Mucosa of gallbladder (tissue), 1 donor: ENCODE measurements around the gene TBXAS1. TPM values are rescaled to one million over a fixed set of nuclear protein-coding genes. Genes with fewer than 3 reads are reported as not detected.

Source experiments
- DNase-seq: peaks from one replicate; pipeline ENCODE4 v3.0.0-alpha.2; 2020; ENCODE audit warnings: low spot score
- total RNA-seq: library from RNA; stranded (reverse); gene quantifications from one replicate; pipeline ENCODE4 v1.2.1, GENCODE V29; 2021
- donor health status: DM: no; HTN: no; CAD: no.

TBXAS1 gene
- total RNA-seq: 40.9 TPM

DNA sequence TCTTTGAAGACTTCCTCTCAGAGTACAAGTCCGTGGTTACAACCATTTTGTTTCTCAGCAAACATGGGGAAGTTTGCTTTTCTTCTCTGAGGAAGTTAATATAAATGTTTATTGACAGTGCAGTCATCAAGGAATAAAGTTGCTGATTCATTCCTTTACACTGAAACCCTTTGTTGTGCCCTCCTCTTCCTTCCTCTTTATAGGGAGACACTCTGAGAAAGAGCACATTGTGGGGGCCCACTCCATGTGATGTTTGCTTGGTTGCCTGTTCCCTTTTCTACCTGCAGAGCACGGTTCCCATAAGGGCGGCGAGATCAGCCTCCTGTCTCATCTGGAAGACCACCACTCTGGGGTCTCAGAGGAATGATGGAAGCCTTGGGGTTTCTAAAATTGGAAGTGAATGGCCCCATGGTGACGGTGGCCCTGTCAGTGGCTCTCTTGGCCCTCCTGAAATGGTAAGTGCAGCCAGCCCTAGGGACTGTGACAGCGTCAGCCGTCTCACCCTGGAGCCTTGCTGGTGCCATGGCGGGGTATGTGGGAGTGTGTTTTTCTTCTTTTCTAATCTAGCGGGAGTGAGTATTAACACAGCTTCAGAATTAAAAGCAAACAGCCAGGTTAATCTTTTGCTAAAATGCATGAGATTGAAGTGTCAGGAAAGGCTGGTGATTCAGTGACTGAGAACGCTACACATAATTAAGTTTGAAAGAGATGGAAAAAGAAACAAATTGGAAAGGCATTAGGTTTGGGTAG is at the start of gene TBXAS1:
Gene TBXAS1 (plus strand): TSS at position 240 of the 750 bp plus-strand sequence. CDS start 127 bp downstream, at position 367.
- peak; percentile 17 for DNase-seq

DNA sequence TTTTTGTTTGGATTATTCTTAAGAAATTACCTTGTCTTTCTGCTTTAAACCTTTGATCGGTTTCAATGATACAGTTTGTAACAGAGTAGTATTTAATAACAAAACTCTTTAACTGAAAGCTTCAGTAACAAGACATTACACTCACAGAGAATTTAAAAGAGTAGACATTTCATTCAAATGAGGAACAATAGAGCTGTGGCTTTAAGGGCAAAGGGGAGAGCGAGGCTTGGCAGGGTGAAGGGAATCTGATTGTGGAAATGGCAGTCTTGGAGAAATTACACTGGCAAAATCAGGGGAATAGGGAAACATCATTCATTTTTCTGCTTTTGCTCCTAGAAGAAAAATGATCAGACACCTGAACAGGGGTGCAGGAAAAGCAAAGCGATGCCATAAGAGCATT is 46.1 kb upstream of the TBXAS1 start:
- DNase-seq: no peak

DNA sequence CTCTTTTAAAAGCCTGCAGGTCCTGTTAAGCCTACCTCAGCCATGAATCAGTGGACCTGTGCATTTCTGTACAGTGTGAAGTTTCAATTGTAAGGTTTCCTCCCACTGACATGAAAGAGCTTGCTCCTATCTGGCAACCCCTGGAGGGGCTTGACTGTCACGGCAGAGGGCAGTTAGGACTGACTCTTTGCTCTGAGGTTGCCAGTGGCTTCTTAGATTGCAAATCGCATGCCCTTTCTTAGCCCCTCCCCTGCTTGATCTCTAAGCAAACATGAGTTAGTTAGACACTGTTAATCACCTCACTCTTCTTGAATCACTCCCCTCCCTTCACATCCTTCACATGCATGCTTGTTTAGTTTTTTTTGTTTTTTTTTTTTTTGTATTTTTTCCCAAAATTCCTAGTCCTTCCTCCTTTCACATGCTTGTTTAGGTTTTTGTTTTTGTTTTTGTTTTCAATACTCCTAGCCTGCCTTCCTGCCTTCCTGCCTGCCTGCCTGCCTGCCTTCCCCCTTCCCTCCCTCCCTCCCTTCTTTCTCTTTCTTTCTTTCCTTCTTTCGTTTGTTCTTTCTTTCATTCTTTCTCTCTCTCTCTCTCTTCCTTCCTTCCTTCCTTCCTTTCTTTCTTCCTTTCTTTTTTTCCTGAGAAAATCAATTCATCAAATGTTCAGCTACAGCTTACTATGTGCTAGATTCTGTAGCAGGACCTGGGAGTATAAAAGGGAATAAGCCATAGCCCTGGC is 45.2 kb upstream of the TBXAS1 start:
- DNase-seq: no peak

DNA sequence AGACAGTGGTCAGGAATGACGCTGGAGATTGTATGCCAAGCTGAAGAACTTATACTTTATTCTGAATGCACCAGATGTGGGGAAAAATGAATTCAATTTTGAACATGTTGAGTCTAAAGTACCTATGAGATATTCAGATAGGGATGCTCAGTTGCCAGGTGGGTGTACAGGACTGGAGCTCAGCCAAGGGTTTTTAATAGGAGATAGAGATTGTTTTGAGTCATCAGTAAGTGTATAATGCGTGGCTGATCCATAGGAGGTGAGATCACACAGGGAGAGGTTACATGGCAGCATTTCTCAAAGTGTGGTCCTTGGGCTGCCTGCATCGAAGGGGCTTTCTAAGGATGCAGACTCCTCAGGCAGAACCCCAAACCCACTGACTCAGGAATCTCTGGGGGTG is 44.4 kb upstream of the TBXAS1 start:
- no peak for DNase-seq

DNA sequence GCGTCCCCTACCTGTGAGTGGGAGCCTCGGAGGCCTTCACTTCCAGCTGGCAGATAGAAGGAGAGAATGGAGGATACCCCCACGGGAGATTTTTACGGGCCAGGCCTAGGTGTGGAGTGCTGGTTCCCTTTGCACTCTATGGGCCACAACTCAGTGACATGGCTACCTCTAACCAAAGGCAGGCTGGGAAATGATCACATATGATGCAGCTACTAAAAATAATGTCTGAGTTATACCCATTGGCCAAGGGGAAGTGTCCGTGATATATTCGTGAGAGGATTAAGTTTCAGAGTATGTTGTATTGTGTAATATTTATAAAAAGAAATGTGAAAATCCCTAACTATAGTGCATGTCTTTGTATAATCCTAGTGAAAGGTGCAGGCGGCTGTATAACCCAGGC is 37.7 kb upstream of the TBXAS1 start:
- no peak for DNase-seq

DNA sequence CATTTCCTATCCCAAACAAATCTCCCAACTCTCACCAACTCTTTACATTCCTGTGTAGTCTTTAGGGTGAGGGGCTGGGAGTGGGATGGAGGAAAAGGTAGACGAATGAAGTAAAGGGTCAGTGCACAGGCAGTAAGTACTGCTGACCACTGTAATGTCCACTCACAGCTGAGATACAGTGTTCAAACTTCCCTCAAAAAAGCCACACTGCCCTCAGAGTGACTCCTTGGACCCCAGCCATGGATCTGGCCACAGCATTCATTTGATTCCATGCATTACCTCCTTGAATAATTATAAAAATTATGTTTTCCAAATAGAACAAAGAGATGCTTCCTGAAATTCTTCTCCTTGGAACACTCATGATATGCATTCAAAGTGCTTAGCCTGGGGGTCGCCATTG is 31.5 kb upstream of the TBXAS1 start:
- no peak for DNase-seq

DNA sequence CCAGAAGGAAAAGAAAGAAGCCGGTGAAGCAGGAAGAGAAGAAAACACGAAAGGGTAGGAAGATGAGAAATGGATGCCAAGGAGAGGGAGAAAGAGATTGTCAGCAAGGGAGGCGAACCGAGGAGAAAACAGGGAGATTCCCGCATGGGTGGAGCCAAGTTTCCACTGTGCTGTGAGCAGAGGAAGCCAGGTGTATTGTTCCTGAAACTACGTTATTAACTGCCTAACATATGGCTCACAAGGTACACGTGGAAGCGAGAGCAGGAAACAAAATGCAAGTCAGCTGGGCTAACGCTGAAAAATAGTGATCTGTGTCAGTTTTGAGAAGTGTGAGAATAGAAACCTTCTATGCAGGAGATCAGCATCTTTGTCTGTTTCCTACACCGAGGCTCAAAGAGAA is 30.8 kb upstream of the TBXAS1 start:
- no peak for DNase-seq

DNA sequence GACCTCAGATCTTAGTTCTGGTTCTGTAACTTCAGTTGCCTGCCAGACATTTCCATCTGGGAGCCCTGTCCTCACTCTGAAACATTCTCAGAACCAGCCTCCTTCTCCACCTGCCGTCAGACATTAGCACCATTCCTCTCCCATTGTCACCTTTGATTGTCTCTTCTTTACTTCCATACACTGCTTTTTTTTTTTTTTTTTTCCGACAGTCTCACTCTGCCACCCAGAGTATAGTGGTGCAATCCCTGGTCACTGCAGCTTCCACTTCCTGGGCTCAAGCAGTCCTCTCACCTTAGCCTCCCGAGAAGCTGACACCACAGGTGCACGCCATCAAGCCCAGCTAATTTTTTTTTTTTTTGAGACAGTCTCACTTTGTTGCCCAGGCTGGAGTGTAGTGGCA is 30.2 kb upstream of the TBXAS1 start:
- DNase-seq: no peak

DNA sequence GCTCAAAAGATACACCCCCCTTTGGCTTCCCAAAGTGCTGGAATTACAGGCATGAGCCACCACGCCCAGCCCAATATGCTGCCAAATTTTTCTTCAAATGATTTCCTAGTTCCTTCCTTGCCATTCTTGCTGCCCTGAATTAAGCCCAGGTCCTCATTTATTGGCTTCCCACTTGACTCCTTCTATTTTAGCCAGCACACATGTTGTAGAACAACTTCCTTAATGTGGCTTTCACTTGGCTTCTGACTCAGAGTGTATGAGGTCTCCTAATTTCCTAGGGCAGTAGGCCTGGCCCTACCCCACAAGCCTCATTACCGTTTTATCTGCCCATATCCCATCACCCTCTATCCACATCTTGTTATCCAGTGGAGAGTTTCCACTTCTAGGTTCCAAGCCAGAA is 29.5 kb upstream of the TBXAS1 start:
- no peak for DNase-seq

DNA sequence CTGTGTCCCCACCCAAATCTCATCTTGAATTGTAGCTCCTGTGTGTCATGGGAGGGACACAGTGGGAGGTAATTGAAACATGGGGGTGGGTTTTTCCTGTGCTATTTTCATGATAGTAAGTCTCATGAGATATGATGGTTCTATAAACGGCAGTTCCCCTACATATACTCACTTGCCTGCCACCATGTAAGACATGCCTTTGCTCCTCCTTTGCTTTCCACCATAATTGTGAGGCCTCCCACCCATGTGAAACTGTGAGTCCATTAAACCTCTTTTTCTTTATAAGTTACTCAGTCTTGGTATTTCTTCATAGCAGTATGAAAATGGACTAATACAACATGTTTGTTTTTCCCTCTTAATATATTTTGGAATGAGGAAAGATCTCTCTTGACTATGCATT is 24.5 kb upstream of the TBXAS1 start:
- DNase-seq: no peak

DNA sequence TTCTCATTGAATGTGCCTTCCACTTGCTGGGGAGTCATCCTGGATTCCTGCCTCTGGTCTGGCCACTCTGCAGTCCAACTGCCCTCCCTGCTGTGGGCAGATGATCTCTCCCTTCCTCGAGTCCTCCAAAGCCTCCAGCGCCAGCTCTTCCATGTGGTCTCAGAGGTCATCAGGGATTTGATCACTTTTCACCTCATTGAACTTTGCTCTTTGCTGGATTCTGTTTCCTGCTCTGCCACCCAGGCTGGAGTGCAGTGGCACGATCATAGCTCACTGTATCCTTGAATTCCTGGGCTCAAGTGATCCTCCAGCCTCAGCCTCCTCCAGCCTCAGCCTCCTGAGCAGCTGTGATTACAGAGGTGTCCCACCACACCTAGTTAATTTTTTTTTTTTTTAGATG is 22.1 kb upstream of the TBXAS1 start:
- no peak for DNase-seq

DNA sequence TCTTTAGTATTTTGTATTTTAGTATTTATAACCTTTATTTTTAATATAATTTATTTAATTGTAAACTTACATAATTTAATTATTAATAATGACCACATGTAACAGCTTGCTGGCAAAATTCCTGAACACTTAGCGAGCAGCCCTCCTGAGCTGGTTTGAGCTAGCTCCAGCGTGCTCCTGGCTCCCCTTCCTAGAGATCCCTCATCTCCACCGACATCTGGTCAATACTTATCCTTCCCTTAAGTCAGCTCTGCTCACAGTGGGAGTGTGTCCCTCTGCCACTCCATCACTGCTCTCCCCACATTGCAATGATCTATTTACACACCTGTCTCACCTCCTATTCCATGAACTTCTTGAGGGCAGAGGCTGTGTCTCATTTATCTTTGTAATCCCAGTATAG is 20.6 kb upstream of the TBXAS1 start:
- DNase-seq: no peak

DNA sequence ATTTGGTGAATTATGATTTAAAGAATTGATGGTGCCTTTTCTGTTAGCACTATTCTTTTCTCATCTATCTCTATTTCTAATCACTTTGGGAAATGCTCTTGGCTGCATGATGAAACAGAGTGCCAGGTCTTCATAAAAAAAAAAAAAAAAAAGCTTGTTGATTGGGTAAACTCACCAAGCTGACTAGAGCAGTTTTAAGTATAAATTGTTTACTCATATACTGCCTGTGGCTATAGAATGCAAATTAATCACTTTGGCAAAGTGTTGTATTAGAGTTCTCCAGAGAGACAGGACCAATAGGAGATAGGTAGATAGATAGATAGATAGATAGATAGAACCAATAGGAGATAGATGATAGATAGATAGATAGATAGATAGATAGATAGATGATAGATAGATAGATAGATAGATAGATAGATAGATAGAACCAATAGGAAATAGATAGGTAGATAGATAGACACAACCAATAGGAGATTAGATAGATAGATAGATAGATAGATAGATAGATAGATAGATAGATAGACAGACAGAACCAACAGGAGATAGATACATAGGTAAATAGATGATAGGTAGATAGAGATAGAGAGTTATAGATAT is 20.1 kb upstream of the TBXAS1 start:
- no peak for DNase-seq

DNA sequence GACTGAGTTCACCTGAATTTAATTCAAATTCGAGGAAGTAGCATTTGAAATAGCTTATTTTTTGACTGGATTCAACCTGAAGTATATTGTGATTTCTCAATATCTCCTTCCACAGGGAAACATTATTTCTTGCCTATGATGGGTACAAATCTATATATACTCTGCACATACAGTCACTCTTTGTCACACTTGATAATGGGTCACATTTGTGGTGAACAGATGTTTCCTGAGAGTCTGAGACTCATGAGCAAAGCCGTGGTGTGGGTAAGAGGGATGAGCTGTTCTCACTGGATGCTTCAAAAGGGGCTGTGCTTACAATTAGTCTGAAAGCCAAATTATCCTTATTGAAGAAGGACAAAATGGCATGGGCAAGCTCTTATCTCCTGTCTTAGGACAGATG is 18.0 kb upstream of the TBXAS1 start:
- DNase-seq: no peak

DNA sequence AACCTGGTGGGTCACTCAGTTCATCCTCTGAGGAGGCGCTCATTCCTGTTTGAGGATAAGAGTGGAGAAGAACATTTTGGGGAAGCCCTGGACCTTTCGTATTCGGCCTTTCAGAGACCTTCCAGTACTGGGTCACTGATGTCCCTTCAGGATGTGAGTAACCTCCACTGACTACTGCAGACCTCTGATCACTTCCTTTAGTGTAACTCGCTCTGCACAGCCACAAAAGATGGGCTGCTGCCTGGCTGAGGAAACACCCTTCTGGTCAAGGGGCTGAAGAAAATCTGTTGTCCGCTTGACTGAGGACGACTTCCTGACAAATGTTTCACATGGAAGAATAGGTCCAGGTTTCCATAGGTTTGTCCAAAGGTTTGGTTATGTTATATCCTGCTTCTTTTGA is 15.9 kb upstream of the TBXAS1 start:
- no peak for DNase-seq

DNA sequence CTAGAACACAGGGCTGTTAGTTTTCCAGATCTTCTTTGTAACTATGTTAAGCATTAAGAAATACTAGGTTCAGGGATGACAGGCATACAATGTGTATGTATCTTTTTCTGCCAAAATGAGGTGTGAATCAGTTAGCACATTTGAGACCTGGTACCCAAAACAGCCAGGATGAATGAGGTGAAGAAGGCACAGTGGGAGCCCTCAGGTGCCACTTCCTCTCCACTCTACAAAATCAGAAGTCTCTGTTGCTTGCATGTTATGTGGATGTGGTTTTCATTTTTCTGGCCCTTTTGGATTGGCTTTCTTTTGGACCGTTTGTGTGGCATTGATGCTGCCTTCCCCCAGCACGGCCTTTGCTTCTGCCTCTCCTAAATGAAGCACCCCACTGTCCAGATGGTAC is 15.4 kb upstream of the TBXAS1 start:
- DNase-seq: no peak

DNA sequence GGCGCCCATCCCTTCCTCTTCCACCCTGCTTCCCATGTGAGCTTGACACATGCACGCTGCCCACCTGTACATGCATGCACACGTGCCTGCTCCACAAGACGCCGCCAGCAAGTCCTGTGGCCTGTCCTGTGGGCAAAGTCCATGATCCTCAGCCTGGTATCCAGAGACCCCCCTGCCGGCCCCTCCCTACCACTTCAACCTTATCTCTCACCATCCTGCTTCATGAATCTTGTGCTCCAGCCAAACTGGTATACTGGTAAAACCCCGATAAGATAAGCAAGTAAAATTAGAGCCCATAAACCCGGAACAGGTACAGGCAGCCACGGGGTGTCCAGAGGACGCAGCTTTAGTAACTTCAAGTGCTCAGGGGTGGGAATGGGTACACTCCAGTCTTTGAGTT is 11.8 kb upstream of the TBXAS1 start:
- DNase-seq: no peak

DNA sequence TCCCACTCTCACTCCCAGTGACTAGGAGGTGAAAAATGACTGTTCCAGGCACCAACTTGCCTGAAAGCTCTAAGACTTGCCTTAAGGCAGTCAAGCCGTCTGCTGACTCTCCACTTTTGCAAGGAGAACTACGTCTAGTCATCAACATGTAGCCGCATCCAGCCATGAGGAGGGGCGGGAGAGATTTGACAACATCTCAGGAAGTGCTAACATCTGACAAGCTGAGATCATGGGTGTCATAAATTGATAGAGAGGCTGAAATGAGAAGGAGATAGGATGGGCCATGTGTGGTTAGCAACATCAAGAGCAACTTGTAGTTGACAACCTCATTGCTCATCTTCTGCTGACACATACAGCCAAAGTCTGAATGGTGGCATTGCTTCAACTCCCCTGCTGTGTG is 9.0 kb upstream of the TBXAS1 start:
- DNase-seq: no peak

DNA sequence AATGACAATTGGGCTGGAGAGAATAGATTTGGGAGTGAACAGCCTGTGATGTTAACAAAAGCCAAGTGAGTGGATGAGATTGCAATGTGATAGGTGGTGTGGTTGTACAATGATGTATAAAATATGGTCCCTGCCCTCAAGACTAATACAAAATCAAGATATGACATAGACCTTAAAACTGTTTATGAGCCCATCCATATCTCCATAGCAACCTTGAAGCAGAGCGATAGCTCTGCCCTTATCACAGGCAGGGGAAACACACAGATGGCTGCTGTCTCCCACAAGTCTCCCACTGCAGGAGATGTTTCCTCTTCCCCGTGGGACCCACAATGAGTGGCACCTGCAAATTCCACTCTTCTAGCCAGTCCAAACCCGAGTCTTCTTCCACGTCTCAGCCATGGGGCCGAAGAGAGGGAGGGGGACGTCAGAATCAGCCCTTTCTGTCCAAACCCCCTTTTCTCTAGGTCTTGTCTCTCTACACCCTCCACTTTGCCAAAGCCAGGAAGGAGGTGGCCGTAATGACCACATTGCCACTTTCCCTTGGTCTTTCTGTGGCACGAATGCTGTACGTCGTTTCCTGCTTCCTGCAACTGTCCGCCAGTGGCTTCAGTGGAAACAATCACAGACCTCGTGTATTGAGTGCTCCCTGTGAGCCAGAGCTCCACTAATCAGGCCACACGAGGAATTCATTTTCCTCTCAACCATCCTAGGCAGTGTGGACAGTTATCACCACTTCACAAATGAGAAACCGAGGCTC is 7.5 kb upstream of the TBXAS1 start:
- DNase-seq: no peak

DNA sequence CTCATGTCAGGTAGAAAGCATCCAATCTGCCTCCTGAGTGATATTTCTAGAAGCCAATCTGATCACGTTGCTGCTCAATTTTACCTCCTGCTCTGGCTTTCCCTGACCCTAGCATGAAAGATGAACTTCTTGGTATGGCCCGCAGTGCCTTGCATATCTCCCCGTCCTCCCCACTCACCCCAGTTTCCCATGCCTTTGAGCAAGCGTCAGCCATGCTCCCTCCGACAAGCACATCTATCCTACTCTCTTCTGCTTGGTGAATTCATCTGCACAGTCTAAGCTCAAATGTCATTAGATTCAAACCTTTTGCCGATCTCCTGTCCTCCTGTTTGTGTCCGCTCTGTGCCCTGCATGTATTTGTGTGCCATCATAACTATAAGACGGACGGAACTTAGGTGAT is 6.2 kb upstream of the TBXAS1 start:
- DNase-seq: no peak

DNA sequence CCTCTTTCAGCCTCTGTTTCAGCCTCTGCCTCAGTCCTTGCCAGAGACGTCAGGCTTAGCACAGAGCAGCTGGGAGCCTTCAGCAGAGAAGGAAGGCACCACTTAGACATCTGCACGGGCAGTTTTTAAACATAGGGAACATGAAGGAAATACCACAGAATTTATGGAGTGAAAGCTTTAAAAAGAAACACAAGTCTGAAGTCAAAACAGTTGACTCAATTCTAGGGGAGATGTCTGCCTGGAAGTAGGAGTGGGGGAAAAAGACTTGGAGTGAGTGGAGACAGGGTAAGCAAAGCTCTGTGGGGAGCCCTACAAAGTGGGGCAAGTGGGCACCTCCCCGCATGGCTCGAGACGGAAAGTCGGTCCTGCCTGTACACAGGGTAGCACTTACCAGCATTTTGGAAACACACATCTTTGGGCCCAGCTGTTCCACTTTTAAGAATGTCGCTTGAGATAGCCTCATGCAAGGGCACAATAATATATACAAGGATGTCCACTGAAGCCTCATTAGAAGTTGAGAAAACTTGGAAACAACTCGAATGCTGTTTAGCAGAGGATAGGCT is 5.0 kb upstream of the TBXAS1 start:
- peak; percentile 48 for DNase-seq

DNA sequence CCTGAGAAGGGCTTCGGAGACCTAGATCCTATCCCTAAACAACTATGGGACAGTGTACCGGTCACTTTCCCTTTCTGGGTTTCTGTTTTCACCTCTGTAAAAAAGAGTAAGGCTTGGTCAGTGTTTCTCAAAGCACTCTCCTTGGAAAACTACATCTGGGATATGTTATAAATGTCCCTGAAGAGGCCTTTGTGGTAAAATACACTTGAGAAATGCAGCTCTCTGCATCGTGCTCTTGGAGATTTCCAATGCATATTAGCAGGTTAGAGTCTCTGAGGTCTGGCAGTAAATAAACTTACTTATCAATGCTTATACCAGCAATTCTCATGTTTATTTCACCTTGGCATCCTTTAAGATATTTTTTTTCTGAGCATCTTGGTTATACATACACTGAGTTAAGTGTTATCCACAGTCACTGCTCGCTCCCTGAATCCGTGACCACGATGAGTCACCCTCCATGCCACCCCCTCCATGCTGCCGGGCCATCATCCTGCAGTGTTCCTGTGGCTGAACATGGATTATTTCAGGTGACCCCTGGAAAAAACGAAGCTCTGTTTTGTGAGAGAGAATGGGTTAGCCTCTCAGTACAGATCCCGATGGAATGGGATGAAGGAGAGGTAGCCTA is 3.3 kb upstream of the TBXAS1 start:
- DNase-seq: no peak
